GM19438 (cell line): ENCODE data around the gene OR6M1.

Experiments used
- ATAC-seq: cut with Tn5 transposase; IDR thresholded peaks from one replicate; pipeline ENCODE4 v1.9.1; 2021; ENCODE audit warnings: low read depth; ENCODE audit not compliant: unreplicated experiment

Gene OR6M1

DNA sequence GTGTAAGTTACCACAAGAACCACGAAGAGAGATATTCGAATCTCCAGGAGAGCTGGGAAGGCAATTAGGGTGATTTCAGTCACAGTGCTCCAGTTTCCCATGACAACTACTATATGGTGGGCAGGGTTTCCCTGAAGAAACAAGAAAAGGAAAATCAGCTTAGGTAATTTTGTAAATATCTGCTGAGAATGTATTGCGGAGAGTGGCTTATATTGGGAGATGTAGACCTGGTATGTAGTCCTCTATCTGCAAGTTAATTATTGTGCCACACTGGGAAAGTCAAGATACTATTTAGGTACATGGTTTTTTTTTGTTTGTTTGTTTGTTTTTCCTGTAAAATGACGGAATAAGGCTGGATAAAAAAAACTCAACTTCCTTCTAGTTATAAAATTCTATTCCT is at the start of gene OR6M1:
OR6M1 (minus strand) TSS at position 101 of the 400 bp plus-strand sequence; CDS start at position 101, 0 bp downstream.
- no peak for ATAC-seq

GRCh38 chr11:123853038-123853437 is 46.9 kb upstream of the OR6M1 start:
- ATAC-seq, result no peak

DNA sequence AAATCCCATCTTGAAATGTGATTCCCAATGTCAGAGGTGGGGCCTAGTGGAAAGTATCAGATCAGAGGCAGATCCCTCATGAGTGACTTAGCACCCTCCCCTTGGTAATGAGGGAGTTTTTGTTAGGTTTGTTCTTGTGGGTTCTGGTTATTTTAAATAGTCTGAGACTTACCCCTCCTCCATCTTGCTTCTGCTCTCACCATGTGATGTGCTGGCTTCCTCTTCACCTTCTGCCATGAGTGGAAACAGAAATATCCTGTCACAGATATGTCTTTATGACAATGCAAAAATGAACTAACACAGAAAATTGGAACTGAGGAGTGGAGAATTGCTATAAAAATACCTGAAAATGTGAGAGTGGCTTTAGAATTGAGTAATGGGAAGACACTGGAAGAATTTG is 46.2 kb upstream of the OR6M1 start:
- no peak for ATAC-seq

DNA sequence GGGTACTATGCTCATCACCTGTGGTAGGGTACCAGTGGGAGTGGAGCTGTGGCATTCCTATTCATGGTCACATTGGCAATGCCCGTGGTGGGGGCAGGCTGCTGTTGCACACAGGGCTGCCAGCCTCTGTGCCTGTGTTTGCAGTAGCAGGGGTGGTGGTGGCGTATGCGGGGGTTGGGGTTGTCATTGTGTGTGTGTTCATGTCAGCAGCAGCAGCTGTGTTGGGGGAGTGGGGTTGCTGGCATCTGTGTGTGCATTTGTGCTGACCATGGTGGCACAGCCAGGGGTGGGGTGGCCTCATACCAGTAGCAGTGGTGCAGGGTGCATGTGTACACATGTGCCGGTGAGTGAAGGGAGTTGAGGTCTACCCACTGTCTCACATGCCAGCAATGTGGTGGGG is 45.0 kb upstream of the OR6M1 start:
- ATAC-seq, result no peak

- no peak for ATAC-seq
These were observed 35.0 kb upstream of the OR6M1 start for GRCh38 chr11:123841174-123841573.

- no peak for ATAC-seq
These were observed 33.0 kb upstream of the OR6M1 start for GRCh38 chr11:123839131-123839530.

DNA sequence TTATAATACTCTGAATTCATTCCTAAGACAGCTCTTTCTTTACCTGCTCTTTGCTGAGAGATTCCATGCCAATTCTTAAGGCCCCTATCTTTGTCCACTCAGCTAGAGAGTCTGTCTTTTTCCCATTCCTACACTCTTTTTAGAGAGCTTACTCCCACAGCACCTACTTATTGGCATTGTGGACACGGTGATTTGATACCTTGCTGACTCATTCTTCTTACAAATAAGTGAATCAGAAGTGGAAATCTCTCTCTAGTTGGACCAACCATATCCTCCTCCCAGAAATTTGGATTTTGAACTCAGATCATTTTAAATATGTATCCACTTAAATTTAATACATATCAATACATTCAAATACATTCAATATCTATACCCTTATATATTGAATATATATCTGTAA is 32.5 kb upstream of the OR6M1 start:
- no peak for ATAC-seq

GRCh38 chr11:123838199-123838598 is 32.0 kb upstream of the OR6M1 start:
- no peak for ATAC-seq

DNA sequence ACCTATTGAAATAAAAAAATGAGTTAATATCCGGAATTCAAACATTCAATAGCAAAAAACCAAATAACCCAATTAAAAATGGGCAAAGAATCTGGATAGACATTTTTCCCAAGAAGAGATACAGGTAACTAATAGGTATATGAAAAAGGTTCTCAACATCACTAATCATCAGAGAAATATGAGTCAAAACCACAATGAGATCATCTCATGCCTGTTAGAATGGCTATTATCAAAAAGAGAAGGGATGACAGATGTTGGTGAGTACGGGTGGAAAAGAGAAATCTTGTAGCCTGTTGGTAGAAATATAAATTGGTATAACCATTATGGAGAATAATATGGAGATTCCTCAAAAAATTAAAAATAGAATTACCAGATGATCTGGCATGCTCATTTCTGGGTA is 26.9 kb upstream of the OR6M1 start:
- no peak for ATAC-seq

- ATAC-seq, result no peak
These were observed 23.6 kb upstream of the OR6M1 start for GRCh38 chr11:123829745-123830144.

- ATAC-seq, result no peak
These were observed 16.4 kb upstream of the OR6M1 start for GRCh38 chr11:123822599-123822998.

GRCh38 chr11:123822032-123822431 is 15.9 kb upstream of the OR6M1 start:
- ATAC-seq, result no peak

GRCh38 chr11:123815122-123815521 is 9.0 kb upstream of the OR6M1 start:
- no peak for ATAC-seq

DNA sequence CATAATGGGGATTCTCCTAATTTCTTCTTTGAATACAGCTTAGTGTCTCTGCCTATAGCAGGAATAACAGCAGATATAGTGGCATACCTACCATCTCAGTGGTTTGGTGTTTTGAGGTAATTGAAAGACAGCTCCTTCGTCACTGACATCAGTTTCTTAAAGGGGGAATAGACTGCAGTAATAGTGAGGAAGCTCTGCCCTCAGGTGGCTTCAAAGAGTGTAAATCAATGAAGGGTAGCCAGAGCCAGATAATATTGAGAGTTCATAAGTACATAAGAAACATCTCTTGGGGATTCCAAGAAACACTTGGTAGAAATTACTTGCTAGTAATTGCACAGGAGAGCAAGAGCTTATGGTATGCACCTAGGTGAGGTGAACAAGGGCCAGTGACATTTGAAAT is 4.4 kb downstream of the OR6M1 start:
- no peak for ATAC-seq

GRCh38 chr11:123800036-123800435 is 6.1 kb downstream of the OR6M1 start:
- no peak for ATAC-seq

DNA sequence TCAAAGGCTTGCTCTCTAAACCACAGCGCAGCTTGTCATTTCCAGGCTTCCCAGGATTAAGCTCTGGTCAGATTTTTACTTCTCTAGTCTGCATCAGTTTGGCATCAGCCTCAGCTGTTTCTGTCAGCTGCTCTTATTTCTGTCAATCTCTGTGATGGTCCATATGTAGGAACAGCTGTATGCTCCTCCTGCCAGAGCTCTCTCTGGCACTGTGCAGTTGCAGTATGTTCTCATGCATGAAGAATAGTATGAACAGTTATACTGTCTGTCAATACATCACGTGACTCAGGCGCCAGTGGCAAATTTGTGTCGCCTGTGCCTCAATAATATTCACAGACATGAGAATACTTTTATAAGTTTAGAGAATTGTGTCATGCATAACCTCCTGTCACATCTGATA is 6.7 kb downstream of the OR6M1 start:
- ATAC-seq, result no peak

GRCh38 chr11:123798513-123799252 is 7.5 kb downstream of the OR6M1 start:
- no peak for ATAC-seq

DNA sequence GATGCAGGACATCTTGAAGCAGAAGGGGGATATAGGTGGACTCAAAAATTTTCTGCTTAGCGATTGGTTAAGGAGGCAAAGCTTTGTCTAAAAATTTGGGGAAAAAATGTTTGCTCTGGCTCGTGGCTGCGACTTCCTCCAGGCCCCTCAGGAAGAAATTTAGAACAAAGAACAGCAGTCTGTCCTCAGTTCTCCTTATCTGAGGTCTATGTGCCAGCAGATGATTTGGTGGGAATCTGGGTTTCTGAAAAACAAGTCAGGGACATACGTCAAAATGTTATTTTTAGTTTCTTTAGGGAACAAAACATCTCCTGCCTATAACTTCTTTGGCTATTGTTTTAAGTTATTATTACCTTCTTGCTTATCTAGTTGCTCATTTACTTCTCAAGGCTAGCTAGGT is 8.1 kb downstream of the OR6M1 start:
- no peak for ATAC-seq

DNA sequence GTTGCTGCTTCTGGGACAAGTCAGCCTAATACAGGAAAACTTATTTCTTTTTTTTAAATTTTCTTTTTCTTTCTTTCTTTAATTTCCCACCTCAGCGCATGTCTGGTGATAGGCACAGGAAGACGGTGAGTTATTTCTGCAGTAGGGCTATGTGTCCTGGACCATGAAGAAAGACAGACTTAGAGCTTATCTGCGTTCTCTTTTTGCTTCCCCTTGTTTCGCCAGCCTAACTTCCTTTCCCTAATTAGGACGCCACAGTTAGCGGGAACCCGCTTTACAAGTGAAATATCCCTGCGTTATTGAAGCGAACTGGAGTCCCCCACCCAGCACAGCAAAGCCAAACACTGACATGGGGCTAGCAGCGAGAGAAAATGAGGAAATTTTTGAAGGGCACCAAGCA is 8.6 kb downstream of the OR6M1 start:
- no peak for ATAC-seq

DNA sequence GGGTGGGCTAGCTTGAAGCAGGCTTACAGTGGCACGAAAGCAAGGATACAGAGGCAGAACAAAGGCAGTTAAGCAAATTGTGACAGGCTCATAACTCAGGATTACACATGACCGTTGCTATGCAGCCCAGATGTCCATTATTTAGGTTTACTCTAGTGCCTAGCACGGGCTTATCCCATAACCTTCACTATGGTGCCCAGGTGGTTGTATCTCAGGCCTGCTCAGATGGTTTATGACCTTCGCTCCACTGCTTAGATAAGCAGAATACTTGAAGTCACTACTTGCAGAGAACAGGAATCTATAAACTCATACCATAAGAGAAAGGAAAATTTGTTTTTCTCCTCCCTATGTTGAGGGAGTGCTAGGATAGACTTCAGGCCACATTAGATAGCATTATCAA is 9.0 kb downstream of the OR6M1 start:
- no peak for ATAC-seq

- ATAC-seq, result no peak
These were observed 9.9 kb downstream of the OR6M1 start for GRCh38 chr11:123796226-123796625.

- ATAC-seq, result no peak
These were observed 22.6 kb downstream of the OR6M1 start for GRCh38 chr11:123783536-123783935.

- ATAC-seq, result no peak
These were observed 27.6 kb downstream of the OR6M1 start for GRCh38 chr11:123778511-123778910.
